ENCODE measurements around the gene PAM.
"Not testable (repeated sequence)": the region's sequence is repeated elsewhere in the genome, so short reads cannot be mapped to it uniquely, and the experiment has no call there.

The PAM gene

GRCh38 chr5:102754767-102755431 is at the start of gene PAM:
PAM (plus strand) TSS chr5:102755305; CDS start chr5:102866196, 110,891 bp downstream.
- peak; percentile 66 for DNase-seq

DNA sequence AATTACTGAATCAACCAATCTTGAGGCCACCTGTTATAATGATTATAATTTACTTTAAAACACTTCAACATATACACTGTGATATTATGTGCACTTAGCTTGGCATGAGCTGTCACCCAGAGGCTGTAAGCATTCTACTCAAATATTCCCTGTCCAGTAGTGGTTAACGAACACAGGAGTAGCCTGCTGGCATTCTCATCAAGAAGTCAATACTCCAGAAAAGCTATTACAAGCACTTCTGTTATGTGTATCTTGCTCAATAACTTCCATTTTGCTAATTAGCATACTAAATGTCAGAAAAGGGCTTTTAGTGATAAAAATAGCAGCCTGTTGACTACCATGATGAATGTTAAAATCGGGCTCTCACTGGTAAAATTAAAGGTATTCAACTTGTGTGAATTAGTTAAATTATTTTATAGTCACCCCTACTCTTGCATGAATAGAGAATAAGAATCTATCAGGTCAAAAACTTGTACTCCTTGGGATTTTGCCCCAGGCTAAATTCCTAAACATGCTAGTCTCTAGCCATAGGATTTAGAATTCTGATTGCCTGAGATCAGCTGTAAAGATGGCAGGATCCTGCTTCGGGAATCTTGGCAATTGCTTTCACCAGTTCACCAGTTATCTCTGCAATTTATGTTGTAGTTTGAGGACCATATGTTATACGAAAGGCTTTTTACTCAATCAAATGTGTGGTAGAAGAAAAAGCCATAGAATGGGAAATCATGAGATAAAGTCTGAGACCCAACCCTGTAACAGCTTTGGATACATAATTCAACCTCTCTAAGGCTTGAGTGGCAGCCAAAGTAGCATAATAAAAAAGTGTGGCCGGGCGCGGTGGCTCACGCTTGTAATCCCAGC is 43.4 kb upstream of the PAM start:
- no peak for DNase-seq

DNA sequence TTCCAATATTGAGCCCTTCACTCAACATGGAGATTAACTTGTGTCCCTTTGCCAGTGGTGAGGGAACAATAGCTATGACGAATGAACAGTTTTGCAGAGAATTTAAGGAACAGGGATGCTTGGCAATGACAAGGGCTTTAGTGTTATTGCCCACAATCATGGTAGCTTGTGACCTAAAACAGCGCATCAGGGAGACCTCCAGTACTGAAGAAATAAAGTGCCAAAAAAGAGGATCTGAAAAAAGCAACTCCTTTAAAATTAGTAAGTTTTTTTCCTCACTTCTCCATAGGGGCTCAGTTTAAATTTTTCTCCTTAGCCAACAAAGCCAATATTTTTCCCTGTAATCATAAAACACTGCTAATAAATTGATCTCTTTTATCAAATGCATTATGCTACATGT is 41.8 kb upstream of the PAM start:
- DNase-seq: no peak

DNA sequence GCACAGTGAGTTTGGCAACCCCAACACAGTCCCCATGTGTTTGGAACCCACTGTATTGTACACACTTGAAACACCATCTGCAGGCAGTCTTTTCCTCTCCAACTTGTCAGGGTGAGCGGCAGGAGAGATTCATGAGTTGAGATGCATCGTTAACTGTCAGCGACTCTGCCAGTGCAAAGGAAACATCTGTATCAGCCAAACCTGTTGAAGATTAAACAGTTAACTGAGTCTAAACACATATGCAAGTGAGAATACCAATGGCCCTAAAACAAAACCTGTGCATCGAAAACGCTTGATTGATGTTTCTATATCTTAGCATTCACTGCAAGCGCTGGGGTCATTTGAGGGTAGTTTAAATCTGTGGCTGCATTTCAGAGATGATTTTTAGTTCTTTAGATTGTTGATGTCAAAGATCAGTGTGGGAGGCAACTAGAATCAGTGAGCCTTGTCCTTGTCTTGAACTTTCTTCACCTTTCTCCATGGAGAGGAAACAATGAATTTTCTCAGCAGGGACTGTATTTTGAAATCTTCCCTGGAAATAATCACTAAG is 41.3 kb upstream of the PAM start:
- DNase-seq: no peak

DNA sequence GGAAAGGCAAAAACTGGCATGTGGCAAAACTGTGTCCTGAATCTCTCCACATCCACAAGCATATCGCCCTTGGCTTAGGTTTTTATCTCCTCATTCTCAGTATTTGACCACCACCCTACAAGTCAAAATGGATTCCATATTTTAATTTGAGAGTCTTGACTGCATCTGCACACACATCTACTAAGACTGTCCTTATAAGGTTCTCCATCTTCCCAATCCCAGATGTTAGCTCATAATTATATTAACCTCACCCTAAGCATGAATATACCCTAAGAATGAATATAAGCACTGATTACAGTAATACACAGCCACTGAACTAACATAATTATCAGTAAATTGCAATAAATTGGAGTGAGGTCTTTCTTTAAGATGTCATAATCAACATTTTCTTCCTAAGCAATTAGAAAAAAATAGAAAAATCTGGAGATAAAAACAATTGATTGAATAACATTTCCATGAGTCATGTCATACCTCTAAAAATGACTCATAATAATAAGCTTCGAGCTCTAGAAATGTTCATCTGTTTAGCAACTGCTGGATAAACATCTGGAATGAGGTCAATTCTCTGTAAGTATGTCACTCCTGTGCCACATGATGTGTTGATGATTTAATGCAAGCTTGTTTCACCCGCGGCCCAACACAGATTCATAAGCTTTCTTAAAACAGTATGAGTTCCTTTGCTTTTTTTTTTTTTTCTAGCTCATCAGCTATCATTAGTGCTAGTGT is 39.9 kb upstream of the PAM start:
- DNase-seq: peak; percentile 85

DNA sequence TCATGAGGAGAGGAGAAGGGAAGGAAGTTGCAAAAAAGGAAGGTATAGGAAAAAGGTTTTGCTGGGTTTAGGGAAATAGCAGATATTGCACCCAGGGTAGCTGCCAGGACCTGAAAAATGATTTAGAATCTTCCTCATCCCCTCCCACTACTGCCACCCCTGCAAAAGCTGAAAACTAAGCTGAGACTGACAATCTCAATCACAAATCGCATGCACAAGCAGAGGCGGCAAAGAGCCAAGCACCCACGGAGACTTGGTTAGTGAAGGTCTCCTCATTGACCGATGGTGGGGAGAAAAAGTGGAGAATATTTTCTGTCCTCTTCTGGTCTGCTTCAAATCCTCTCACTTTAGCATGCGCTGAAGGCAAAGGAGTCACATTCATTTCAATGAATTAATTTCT is 39.1 kb upstream of the PAM start:
- DNase-seq: no peak

GRCh38 chr5:102718819-102719218 is 36.3 kb upstream of the PAM start:
- DNase-seq: peak; percentile 35

DNA sequence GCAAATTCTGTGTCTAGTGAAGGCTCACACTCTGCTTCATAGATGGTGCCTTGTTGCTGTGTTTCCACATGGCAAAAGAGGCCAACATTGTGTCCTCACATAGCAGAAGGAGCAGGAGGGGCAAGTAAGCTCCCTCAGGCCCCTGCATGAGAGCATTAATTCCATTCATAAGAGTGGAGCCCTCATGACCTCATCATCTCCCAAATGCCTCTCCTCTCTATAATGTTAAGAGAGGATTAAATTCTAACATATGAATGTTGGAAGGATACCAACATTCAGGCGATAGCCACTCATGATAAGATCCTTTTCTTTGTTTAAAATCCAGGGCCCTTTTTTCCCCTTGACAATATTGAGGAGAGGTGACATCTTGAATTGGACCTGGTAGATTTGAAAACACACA is 35.2 kb upstream of the PAM start:
- DNase-seq: no peak

- DNase-seq: no peak
Observed at GRCh38 chr5:102720969-102721368, 34.1 kb upstream of the PAM start.

GRCh38 chr5:102722931-102723330 is 32.2 kb upstream of the PAM start:
- DNase-seq: peak; percentile 77

DNA sequence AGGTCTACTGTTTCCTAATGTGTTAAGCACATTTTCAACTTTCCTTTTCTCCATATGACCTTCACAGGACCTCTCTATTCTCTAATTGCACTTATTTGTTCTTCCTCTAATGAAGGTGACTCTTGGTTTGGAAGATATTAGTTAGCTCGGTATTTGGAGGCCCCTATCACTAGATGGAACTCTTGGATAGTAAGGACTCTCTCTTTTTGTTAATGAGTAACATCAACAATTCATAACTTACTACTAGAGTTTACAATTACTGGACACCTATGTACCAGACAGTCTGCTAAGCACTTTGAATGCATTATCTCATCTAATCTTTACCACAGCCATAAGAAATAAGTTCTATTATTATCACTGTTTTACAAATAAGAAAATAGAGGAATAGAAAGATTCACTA is 23.4 kb upstream of the PAM start:
- DNase-seq: no peak

DNA sequence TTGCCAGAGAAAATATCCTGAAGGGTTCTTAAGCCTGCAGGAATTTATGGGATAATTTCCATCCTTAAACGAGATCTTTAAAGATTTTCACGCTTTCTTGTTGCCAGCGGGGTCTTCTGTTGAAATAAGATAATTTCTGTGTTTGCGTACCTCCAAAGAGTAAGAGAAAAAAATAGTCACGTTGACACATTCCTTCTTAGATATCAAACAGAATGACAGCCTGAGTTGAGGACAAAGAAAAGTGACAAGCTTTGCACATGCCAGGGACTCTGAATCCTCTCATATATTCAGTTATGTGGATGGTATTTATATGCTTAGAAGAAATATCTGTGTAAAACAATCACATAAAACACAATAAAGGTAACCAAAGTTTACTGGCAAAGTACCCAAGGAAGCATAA is 21.6 kb upstream of the PAM start:
- no peak for DNase-seq

- DNase-seq: no peak
Observed at GRCh38 chr5:102737161-102737560, 17.9 kb upstream of the PAM start.

- DNase-seq: peak; percentile 11
Observed at GRCh38 chr5:102737805-102738469, 17.2 kb upstream of the PAM start.

GRCh38 chr5:102740515-102740914 is 14.6 kb upstream of the PAM start:
- DNase-seq: no peak

GRCh38 chr5:102742215-102742614 is 12.9 kb upstream of the PAM start:
- no peak for DNase-seq

DNA sequence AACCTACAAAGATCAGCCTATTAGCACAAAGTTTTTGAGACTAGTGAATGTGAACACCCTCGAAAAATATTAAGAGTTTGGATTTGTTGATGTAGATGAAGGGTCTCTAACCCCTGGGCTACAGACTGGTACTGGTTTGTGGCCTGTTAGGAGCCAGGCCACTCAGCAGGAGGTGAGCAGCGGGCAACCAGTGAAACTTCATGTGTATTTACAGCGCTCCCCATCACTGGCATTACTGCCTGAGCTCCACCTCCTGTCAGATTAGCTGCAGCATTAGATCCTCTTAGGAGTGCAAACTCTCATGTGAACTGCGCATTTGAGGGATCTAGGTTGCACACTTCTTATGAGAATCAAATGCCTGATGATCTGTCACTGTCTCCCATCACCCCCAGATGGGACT is 11.2 kb upstream of the PAM start:
- DNase-seq: no peak

GRCh38 chr5:102747386-102748166 is 7.5 kb upstream of the PAM start:
- no peak for DNase-seq

GRCh38 chr5:102749416-102750030 is 5.6 kb upstream of the PAM start:
- no peak for DNase-seq

GRCh38 chr5:102750151-102750834 is 4.8 kb upstream of the PAM start:
- no peak for DNase-seq

- not testable (repeated sequence) for DNase-seq
Observed at GRCh38 chr5:102751903-102752376, 3.2 kb upstream of the PAM start.

Measured in fibroblast of skin of right quadriceps (primary cell).